Measurements from ENCODE around the gene GABBR2. TPM values are rescaled to one million over a fixed set of nuclear protein-coding genes. Genes with fewer than 3 reads are reported as not detected.

GABBR2 gene
- total RNA-seq, 2 experiments from 2014 or later = not detected

GRCh38 chr9:98558575-98558974 lies 150.2 kb downstream of the GABBR2 start:
- Mint-ChIP-seq H3K9me3 (ENCODE audit: low read depth) (no peaks in the 10 kb centered on the region), H3K36me3 (ENCODE audit: low read depth) (no peaks in the 10 kb centered on the region), H3K27me3 (peaks cover 4% of the 10 kb centered on the region), H3K27ac (no peak overlapping the region), H3K4me3 (no peak overlapping the region), H3K4me1 (no peaks in the 10 kb centered on the region)
- POLR2A ChIA-PET = no interaction called here
- ATAC-seq (peak; percentile 33), DNase-seq (no peak)
- intact Hi-C loops (cut with DNase I, micrococcal nuclease) = no loop called here
- CTCF ChIA-PET = no interaction called here

- DNase-seq (no peak), ATAC-seq (no peak)
- POLR2A ChIA-PET = no interaction called here
- Mint-ChIP-seq H3K36me3 (ENCODE audit: low read depth) (no peaks in the 10 kb centered on the region), H3K4me1 (no peaks in the 10 kb centered on the region), H3K27me3 (peaks cover 4% of the 10 kb centered on the region), H3K27ac (no peak overlapping the region), H3K9me3 (ENCODE audit: low read depth) (no peaks in the 10 kb centered on the region), H3K4me3 (no peak overlapping the region)
- CTCF ChIA-PET = interaction anchor here (0.5 kb wide), 1 partner anchor 41 kb away, joined by 3 read pairs; no protein-coding TSS in a partner anchor
- intact Hi-C loops (cut with DNase I, micrococcal nuclease) = no loop called here
Measured at GRCh38 chr9:98556511-98556910, 152.2 kb downstream of the GABBR2 start.

GRCh38 chr9:98555651-98556465 lies 152.9 kb downstream of the GABBR2 start:
- CTCF ChIA-PET = interaction anchor here (0.5 kb wide), 1 partner anchor 42 kb away, joined by 3 read pairs; no protein-coding TSS in a partner anchor

GRCh38 chr9:98554752-98555151 lies 154.0 kb downstream of the GABBR2 start:
- POLR2A ChIA-PET = no interaction called here

More at GRCh38 chr9:98555651-98556465, 152.9 kb downstream of the GABBR2 start:
- no peak overlapping the region for H3K4me3 Mint-ChIP-seq
- no peaks in the 10 kb centered on the region for H3K36me3 Mint-ChIP-seq (ENCODE audit: low read depth)
- ATAC-seq (no peak), DNase-seq (no peak)
- no peaks in the 10 kb centered on the region for H3K4me1 Mint-ChIP-seq
- POLR2A ChIA-PET = no interaction called here
- intact Hi-C loops (cut with DNase I, micrococcal nuclease) = no loop called here
- no peak overlapping the region for H3K27ac Mint-ChIP-seq
- H3K27me3 Mint-ChIP-seq = peaks cover 4% of the 10 kb centered on the region
- no peaks in the 10 kb centered on the region for H3K9me3 Mint-ChIP-seq (ENCODE audit: low read depth)

GRCh38 chr9:98552331-98552730 lies 156.4 kb downstream of the GABBR2 start:
- no peaks in the 10 kb centered on the region for H3K9me3 Mint-ChIP-seq (ENCODE audit: low read depth)
- ChIA-PET CTCF (no interaction called here), POLR2A (no interaction called here)
- H3K27ac Mint-ChIP-seq = no peak overlapping the region
- intact Hi-C loops (cut with DNase I, micrococcal nuclease) = no loop called here
- H3K4me1 Mint-ChIP-seq = no peaks in the 10 kb centered on the region
- ATAC-seq = no peak
- peaks cover 7% of the 10 kb centered on the region for H3K27me3 Mint-ChIP-seq
- no peak overlapping the region for H3K4me3 Mint-ChIP-seq
- no peaks in the 10 kb centered on the region for H3K36me3 Mint-ChIP-seq (ENCODE audit: low read depth)
- no peak for DNase-seq

More at GRCh38 chr9:98554752-98555151, 154.0 kb downstream of the GABBR2 start:
- Mint-ChIP-seq H3K4me3 (no peak overlapping the region), H3K4me1 (no peaks in the 10 kb centered on the region), H3K9me3 (ENCODE audit: low read depth) (no peaks in the 10 kb centered on the region), H3K27me3 (peaks cover 4% of the 10 kb centered on the region), H3K36me3 (ENCODE audit: low read depth) (no peaks in the 10 kb centered on the region), H3K27ac (no peak overlapping the region)
- intact Hi-C loops (cut with DNase I, micrococcal nuclease) = no loop called here
- CTCF ChIA-PET = no interaction called here
- no peak for ATAC-seq
- no peak for DNase-seq

GRCh38 chr9:98551511-98552286 lies 157.0 kb downstream of the GABBR2 start:
- Mint-ChIP-seq H3K27ac (no peak overlapping the region), H3K4me1 (no peaks in the 10 kb centered on the region), H3K36me3 (ENCODE audit: low read depth) (no peaks in the 10 kb centered on the region), H3K27me3 (peaks cover 8% of the 10 kb centered on the region), H3K9me3 (ENCODE audit: low read depth) (no peaks in the 10 kb centered on the region), H3K4me3 (no peak overlapping the region)
- ChIA-PET POLR2A (no interaction called here), CTCF (no interaction called here)
- intact Hi-C loops (cut with DNase I, micrococcal nuclease) = no loop called here
- no peak for DNase-seq
- no peak for ATAC-seq

GRCh38 chr9:98550206-98550820 lies 158.4 kb downstream of the GABBR2 start:
- CTCF ChIA-PET = interaction anchor here (0.7 kb wide), 1 partner anchor 9 kb away, joined by 3 read pairs; no protein-coding TSS in a partner anchor
- Mint-ChIP-seq H3K4me3 (no peak overlapping the region), H3K36me3 (ENCODE audit: low read depth) (no peaks in the 10 kb centered on the region), H3K4me1 (no peaks in the 10 kb centered on the region), H3K27me3 (peaks cover 8% of the 10 kb centered on the region), H3K9me3 (ENCODE audit: low read depth) (no peaks in the 10 kb centered on the region), H3K27ac (no peak overlapping the region)
- DNase-seq = no peak
- intact Hi-C loops (cut with DNase I, micrococcal nuclease) = no loop called here
- POLR2A ChIA-PET = no interaction called here
- ATAC-seq = no peak

GRCh38 chr9:98549401-98549800 lies 159.3 kb downstream of the GABBR2 start:
- Mint-ChIP-seq H3K27me3 (peaks cover 9% of the 10 kb centered on the region), H3K9me3 (ENCODE audit: low read depth) (no peaks in the 10 kb centered on the region), H3K4me3 (no peak overlapping the region), H3K4me1 (no peaks in the 10 kb centered on the region), H3K36me3 (ENCODE audit: low read depth) (no peaks in the 10 kb centered on the region), H3K27ac (no peak overlapping the region)
- intact Hi-C loops (cut with DNase I, micrococcal nuclease) = loop anchor here in 1 of 2 experiments (10.0 kb wide), 1 partner anchor 225 kb away; no protein-coding TSS in a partner anchor
- DNase-seq (no peak), ATAC-seq (no peak)
- ChIA-PET POLR2A (interaction anchor here (0.6 kb wide), 1 partner anchor 130 kb away, joined by 3 read pairs; no protein-coding TSS in a partner anchor), CTCF (interaction anchor here (0.7 kb wide), 1 partner anchor 138 kb away, joined by 3 read pairs; no protein-coding TSS in a partner anchor)

- no peak overlapping the region for H3K4me3 Mint-ChIP-seq
Measured at GRCh38 chr9:98547606-98548005, 161.1 kb downstream of the GABBR2 start.

GRCh38 chr9:98545021-98545420 lies 163.7 kb downstream of the GABBR2 start:
- ChIA-PET POLR2A (no interaction called here), CTCF (interaction anchor here (0.5 kb wide), 1 partner anchor 230 kb away, joined by 3 read pairs; no protein-coding TSS in a partner anchor)

More at GRCh38 chr9:98547606-98548005, 161.1 kb downstream of the GABBR2 start:
- intact Hi-C loops (cut with DNase I, micrococcal nuclease) = loop anchor here in 1 of 2 experiments (10.0 kb wide), 1 partner anchor 227 kb away; no protein-coding TSS in a partner anchor
- no peak overlapping the region for H3K27ac Mint-ChIP-seq
- ATAC-seq = no peak
- H3K36me3 Mint-ChIP-seq (ENCODE audit: low read depth) = no peaks in the 10 kb centered on the region
- H3K4me1 Mint-ChIP-seq = no peaks in the 10 kb centered on the region
- peaks cover 15% of the 10 kb centered on the region for H3K27me3 Mint-ChIP-seq
- DNase-seq = no peak
- ChIA-PET POLR2A (no interaction called here), CTCF (no interaction called here)
- H3K9me3 Mint-ChIP-seq (ENCODE audit: low read depth) = no peaks in the 10 kb centered on the region

GRCh38 chr9:98541684-98542230 lies 167.0 kb downstream of the GABBR2 start:
- intact Hi-C loops (cut with DNase I, micrococcal nuclease) = loop anchor here in 1 of 2 experiments (10.0 kb wide), 1 partner anchor 233 kb away; no protein-coding TSS in a partner anchor
- Mint-ChIP-seq H3K36me3 (ENCODE audit: low read depth) (no peaks in the 10 kb centered on the region), H3K4me3 (no peak overlapping the region), H3K9me3 (ENCODE audit: low read depth) (no peaks in the 10 kb centered on the region), H3K27me3 (peaks cover 11% of the 10 kb centered on the region), H3K27ac (no peak overlapping the region), H3K4me1 (no peaks in the 10 kb centered on the region)
- ATAC-seq (no peak), DNase-seq (no peak)
- CTCF ChIA-PET = interaction anchor here (0.6 kb wide), 1 partner anchor 9 kb away, joined by 3 read pairs; no protein-coding TSS in a partner anchor
- POLR2A ChIA-PET = no interaction called here

More at GRCh38 chr9:98545021-98545420, 163.7 kb downstream of the GABBR2 start:
- H3K36me3 Mint-ChIP-seq (ENCODE audit: low read depth) = no peaks in the 10 kb centered on the region
- intact Hi-C loops (cut with DNase I, micrococcal nuclease) = loop anchor here in 1 of 2 experiments (10.0 kb wide), 1 partner anchor 230 kb away; no protein-coding TSS in a partner anchor
- H3K27me3 Mint-ChIP-seq = peaks cover 15% of the 10 kb centered on the region
- no peak for DNase-seq
- H3K4me1 Mint-ChIP-seq = no peaks in the 10 kb centered on the region
- no peak for ATAC-seq
- H3K4me3 Mint-ChIP-seq = no peak overlapping the region
- H3K9me3 Mint-ChIP-seq (ENCODE audit: low read depth) = no peaks in the 10 kb centered on the region
- H3K27ac Mint-ChIP-seq = no peak overlapping the region

Data from activated CD4-positive, alpha-beta T cell treated with anti-CD3 and anti-CD28 coated beads for 36 hours (primary cell).